ENCODE data around the gene ID4.

Gene ID4

DNA sequence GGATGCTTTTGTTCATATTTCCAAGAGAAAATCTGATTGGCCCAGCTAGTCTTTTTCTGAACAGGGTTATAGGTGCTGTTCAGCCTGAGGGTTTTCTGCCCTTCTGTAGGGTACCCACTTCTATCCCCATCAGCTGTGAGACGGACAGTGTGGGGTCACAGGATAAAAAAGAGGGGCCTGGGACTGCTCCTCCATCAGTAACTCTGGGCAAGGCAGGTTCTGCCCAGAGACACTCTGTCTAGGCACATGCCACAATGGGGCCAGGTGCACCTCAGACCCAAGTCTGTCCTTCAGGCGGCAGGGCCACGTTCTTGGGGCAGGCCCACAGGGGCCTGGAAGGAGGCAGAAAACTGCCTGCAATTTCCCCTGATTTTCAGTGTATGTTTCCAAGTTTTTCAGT, 20.0 kb downstream of the ID4 start:
- no peak for DNase-seq (ENCODE audit: low read depth in 4 of 4, low spot score in 1 of 4)

DNA sequence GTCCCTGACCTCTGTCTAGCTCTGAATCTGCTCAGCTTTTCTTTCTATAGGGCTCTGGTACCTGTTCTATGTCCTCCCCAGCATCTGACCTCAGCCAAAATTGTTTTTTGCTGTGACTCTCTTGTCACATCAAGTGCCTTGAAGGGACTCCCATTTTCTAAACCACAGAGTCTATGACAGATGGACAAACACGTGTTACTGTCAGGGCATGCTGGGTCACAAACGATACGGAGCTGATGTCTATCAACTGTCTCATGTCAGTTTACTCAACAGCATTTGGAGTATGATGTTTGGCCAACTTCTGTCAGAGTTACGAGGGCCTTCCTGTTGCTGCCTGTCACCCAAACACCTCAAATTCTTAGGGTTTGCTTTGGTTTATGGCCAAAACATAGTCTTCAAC, 20.5 kb downstream of the ID4 start:
- DNase-seq (ENCODE audit: low read depth in 4 of 4, low spot score in 1 of 4), result no peak

DNA sequence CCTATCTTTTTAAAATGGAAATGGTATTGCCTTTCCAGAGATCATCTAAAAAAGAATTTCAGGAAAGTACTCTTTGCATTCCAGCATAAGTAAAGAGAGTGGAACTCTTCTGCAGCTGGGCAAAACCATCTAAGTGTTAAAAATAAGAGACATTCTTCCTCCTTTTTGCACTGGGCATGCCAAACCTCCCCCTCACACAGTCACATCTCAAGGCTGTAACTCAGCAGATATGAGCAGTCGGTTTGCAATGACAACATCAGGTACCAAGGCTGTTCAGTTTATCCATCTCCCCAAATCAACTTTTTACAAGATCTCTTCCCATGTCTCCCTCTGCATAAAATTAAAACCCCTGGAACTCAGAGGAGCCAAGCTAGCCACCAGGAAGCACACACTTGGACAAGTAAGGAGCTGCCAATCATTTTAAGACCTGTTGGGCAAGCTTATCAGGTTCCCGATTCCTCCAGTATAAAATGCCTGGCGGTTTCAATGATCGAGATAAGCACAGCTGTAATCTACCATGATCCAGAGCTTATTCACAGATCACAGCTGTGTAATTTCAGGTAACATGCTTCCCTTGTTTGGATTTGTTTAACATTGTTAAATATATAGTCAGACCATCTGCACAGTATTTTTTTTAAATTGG, 23.2 kb downstream of the ID4 start:
- DNase-seq (ENCODE audit: low read depth in 4 of 4, low spot score in 1 of 4), result no peak

DNA sequence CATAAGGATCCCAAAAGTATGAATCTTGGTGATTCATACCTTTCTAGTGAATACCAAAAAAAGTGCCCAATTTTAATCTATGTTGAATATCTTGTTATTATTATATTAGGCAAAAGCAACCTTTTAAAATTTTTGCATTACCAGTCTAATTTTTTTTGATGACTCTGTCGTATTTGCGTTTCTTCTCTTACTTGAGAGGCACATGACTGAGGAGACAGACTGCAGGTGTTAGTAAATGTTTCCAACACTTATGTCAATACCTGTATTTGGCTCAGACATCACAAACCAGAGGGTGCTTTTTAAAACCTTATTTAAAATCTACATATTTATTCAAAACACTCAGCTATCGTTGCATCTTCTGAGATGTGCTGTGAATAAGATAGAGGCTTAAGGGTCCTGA, 27.1 kb downstream of the ID4 start:
- no peak for DNase-seq (ENCODE audit: low read depth in 4 of 4, low spot score in 1 of 4)

DNA sequence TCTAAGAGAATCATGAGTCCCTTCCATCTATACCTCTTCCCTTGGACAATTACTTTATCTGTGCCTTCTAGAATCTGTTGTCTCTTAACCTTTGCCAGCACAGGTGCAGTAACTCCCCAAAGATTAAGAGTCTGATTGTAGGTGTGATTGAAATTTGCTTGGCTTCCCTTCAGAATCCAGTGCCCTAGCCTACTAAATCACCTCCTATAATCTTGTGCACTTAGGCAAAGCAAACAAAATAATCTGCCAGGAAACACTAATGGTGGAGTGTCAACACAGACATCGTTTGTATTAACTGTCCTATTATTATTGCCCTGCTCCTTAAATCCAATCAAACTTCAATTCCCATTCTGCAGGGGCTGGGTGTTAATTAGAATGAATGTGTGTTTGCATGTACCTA, 28.0 kb downstream of the ID4 start:
- DNase-seq (ENCODE audit: low read depth in 4 of 4, low spot score in 1 of 4), result no peak

DNA sequence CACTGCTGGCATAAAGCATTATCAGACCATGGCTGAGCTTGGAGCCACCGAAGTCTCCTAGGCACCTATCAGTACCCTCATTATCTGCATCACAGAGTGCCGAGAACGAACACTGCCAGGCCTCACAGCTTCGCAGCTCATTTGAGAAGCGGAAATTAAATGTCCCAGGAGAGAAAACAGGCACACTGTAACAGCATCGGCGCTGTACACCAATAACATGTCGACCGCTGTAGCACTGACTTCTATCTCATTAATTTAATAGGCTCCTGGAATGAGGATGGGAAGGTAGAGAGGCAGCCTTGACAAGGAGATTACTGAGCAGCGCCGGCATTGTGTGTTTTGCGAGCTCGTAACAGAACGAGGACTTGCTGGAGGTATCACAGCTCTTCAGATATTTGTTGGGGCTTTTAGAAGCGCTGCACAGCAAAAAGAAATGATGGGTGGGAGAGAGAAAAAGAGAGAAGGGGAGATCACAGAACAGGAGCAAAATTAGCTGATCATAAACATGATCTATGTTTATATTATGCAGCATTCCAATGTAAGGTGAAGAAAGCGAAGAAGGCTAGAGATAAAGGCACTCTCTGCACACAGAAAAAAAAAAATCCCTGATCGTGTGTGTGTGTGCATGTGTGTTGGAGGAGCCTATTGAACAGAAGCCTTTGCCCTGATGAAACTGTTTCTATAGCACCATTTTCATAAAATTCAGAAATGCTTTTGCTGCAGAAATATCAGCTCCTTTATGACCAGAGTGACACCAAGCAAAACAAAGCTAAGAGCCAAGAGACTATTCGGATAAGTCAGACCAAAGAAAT, 29.2 kb downstream of the ID4 start:
- DNase-seq (ENCODE audit: low read depth in 4 of 4, low spot score in 1 of 4), result no peak

DNA sequence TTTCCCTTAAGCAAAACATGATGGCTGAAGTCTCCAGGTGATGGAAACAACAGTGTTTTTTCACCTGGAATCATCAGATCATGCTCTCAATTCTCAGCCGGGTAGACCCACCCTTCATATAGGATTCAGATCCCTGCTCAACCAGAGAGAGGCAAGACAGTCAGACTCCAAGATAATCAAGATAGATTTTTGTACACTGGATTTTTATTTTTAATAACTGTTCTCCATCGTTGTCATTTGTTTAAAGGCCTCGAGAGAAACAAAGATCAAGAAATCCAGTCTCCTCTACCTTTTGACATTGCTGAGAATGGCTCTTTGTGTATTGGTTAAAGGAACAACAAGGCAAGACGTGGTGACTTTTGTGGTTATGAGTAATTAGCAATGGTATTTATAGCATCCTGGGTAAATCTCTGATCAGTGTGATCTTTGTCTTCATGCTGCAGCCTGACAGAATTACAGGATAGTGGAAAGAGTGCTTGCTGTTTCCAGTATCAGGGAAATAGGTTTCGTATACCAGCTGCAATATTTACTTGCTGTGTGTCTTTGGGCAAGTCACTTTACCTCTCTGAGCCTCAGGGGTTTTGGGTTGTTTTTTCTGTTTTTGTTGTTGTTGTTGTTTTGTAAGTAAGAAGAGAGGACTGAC, 29.9 kb downstream of the ID4 start:
- no peak for DNase-seq (ENCODE audit: low read depth in 4 of 4, low spot score in 1 of 4)

DNA sequence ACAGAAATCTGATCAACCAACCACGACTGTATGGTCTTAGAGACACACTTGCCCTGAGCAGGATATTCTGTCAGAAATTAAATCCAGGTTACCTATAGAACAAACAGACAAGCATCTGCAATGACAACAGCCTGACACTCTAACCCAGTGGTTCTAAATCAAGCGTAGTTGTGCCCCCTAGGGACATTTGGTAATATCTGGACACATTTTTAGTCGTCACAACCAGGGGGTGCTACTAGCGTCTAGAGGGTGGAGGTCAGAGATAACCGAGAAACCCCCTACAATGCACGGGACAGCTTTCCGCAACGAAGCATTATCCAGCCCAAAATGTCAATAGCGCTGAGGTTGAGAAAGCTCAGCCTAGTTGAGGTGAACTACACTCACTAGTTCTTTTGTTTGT, 32.3 kb downstream of the ID4 start:
- no peak for DNase-seq (ENCODE audit: low read depth in 4 of 4, low spot score in 1 of 4)

DNA sequence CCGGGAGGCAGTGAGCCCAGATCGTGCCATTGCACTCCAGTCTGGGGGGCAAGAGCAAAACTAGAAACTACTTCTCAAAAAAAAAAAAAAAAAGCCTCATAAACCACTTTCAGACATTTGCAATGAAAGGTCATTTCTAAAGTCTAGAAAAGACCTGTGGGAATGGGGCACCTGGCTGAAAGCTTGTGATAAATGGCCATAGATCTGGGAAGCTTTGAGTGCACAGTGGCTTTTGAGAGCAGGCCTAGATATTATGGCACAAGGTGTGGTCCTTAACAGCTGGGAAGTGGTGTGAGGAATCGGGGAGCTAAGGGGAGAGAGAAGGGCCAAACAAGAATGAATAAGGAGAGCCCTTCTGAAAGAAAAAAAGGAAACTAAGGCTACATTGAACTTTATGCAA, 33.2 kb downstream of the ID4 start:
- DNase-seq (ENCODE audit: low read depth in 4 of 4, low spot score in 1 of 4), result no peak

DNA sequence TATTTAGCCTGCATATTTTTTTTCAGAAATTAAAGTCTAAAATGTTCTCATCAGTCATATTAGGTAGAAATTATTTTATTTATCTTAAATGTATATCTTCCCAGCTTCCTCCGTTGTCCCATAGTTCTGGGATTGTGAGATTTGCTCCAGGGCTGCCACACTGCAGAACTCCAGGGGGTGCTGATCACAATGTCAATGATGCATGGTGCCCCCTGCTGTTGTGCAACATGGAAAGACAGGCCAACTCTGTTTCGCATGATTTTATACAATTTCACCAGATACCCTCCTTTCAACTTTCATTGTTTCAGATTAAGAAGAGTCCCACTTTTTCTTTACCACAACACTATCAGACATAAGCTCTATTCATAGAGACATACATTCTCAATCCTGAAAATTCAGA, 35.9 kb downstream of the ID4 start:
- no peak for DNase-seq (ENCODE audit: low read depth in 4 of 4, low spot score in 1 of 4)

DNA sequence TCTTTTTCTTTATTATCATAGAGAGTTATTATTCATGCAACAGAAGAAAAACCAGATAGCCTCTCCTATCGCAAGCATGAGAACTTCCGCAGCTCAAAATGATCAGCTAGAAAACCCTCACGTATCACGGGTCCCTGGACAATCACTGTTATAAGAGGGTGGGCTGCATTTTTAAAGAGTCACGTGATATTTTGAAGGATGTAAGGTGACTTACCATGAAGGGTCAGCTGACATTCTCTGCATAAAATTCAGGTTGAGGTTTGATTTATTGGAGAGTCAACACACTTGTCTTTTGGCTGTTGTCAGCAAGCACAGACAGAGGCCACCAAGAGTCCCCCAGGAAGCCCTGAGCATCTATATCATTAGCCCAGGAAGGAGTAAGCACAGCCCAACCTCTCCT, 39.5 kb downstream of the ID4 start:
- DNase-seq (ENCODE audit: low read depth in 4 of 4, low spot score in 1 of 4), result no peak

DNA sequence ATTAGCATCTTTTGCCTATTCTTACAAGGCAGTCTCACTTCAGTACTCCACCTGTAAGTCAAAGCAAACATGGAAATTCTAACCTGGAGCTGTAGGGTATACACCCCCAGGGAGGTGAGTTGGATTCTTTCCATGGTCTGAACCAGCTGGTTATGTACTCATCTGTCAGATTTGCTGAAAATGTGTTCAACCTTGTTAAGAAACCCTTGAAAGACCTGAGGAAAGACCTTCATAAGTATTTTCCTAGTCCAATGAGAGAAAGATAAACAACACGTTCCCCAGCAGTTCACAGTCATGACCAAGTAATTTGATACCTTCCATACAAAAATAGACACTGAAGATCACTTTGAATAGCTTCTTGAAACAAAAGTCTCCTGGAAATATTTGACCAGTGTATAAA, 42.5 kb downstream of the ID4 start:
- DNase-seq (ENCODE audit: low read depth in 4 of 4, low spot score in 1 of 4), result no peak

DNA sequence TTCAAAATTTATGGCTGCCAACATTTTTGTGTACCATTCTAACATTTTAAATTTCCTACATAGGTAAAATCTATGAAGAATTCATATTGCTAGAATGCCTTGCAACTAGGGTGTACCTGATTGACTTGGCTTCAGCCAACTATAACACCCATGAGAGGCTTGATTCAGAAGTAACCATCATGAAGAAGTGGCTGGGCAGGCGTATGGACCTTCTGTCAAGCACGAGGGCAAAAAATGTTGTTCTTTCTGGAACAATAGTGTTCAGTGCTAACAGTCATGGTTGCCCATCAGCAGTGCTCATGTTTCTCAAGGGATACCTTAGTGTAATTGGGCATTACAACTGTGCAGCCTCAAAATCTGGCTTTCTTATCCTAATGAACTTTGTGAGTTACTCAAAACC, 42.9 kb downstream of the ID4 start:
- no peak for DNase-seq (ENCODE audit: low read depth in 4 of 4, low spot score in 1 of 4)

DNA sequence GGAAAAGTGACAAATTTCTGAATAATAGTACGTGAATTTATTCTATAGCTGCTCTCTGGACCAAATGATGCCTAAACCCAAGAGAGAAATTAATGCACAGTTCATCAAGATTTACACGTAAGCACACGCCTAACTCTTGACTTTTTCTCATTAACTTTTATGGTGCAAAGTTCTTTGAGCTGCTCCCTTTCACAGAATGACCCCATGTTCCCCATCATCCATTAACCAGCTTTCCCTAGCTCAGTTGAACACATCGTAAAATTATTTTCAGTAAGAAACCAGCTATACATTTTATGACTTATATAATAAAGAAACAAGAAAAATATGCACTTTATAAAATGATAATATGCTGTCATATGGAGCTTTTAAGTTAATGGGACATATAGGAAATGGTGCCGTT, 54.3 kb downstream of the ID4 start:
- DNase-seq (ENCODE audit: low read depth in 4 of 4, low spot score in 1 of 4), result no peak
